Stimulated activated CD4-positive, alpha-beta T cell treated with anti-CD3 and anti-CD28 coated beads, TNF-alpha, amount 100 ng/mL, for 1 hour (primary cell): ENCODE data around the gene GOLPH3.
A peak's percentile ranks its signal among the peaks of the same experiment; 100 is the strongest.
"Not testable (repeated sequence)": the region's sequence is repeated elsewhere in the genome, so short reads cannot be mapped to it uniquely, and the experiment has no call there.

Experiments
- DNase-seq, 3 donors: peaks; one replicate each; pipeline ENCODE4 v3.0.0-alpha.2; 2020; ENCODE audit warnings: low read depth in 3 of 3, low spot score in 1 of 3

Gene GOLPH3

GRCh38 chr5:32138839-32139493, 35.2 kb downstream of the GOLPH3 start:
- peak in 2 of 3 donors; percentile 7 to 34 for DNase-seq

DNA sequence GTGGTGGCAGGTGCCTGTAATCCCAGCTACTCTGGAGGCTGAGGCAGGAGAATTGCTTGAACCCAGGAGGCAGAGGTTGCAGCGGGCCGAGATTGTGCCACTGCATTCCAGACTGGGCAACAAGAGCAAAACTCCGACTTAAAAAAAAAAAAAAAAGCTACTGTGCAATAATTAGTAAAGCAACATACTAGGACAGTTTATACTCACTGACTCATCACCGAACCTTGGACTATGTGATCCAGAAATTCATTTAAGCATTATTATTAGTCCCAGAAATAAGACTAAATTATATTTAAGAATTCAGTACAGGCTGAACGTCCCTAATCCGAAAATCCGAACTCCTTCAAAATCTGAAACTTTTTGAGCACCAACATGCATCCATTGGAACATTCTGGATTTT, 37.8 kb downstream of the GOLPH3 start:
- DNase-seq: no peak

DNA sequence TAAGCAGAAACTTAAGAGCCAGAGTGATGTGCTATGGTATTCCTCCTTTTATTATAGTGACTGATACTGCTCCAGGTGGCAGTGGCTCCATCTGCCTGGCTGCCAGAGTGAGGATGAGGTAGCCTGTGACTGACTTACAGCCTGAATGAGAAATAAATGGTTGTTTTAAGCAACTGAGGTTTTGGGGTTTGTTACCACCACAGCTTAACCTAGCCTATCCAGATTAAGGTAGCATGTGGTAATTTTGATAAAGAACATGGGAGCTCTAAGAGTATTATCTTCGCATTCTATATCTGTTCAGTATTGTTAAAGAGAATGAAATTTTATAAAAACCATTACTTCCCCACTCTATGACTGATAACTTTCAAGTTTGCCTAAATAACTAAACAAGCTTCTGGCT, 39.0 kb downstream of the GOLPH3 start:
- no peak for DNase-seq

GRCh38 chr5:32132757-32133156, 41.4 kb downstream of the GOLPH3 start:
- no peak for DNase-seq

- no peak for DNase-seq
Measured at GRCh38 chr5:32131604-32132003, 42.5 kb downstream of the GOLPH3 start.

GRCh38 chr5:32130865-32131264, 43.3 kb downstream of the GOLPH3 start:
- DNase-seq: no peak

DNA sequence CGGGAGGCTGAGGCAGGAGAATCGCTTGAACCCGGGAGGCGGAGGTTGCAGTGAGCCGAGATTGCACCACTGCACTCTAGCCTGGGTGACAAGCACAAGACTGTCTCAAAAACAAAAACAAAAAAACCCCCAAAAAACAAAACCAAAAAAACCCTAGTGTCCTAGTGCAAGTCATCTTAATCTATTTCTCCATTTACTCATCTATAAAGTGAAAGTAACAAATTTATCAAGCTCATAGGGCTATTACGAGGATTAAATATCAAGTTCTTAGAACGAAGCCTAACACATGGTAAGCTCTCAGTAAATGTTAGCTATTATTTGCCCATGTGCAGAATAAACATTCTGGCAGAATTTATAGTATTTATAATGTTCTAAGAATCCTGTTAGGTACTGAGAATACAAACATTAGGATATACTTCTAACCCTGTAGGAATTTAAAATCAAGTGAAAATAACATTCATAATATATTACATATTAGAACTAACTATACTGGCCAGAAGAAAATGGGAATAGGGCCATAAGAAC, 45.0 kb downstream of the GOLPH3 start:
- DNase-seq: no peak

DNA sequence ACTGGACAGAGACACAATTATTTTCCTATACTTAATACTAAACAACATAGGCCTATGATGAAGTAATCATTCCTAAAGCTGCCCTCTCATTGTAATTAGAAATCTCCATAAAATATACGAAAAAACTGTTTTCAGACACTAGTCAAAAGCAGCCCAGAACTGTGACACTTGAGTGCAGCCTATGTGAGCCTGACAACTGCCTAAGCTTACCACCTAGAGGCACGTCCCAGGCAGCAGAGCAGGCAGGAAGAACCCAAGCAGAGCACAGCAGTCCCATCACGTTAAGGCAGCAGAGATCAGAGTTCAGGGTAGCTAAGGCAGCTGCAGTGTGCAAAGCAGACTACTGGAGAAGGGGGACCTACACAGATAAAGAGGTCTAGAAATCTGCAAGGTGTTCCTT, 46.4 kb downstream of the GOLPH3 start:
- DNase-seq: no peak

- DNase-seq: no peak
Measured at GRCh38 chr5:32126691-32127090, 47.4 kb downstream of the GOLPH3 start.

DNA sequence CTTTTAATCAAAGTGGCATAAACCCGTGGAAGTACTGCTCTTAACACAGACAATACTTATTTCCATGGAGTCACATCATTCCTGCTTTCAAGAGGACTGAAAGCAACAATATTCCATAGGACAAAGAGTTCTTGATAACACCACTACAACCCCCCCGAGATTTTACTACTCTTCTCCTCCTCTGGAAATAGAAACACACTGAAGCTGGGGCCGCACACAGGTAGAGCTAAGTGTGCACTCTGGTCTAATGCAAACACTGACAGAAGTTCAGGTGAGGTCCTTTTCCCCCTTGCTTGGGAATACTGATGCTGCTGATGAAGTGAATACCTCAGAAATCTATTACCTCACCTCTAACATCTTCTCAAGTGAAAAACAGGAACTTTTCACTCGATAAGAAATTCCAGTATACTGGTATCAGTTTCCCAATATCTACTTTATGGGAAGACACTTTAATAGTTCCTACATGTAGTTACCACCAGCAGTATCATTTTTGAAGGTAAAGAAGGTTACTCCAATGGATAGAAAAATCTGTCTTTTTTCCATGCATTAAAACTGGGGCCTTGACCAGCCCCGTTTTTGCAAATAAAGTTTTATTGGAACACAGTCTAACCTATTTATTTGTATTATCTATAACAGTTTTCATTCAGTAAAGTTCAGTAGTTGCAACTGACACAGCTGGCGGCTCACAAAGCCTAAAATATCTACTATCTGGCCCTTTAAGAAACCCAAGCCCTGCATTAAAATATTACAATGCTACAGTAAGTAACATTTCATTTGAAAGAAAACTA, 50.0 kb downstream of the GOLPH3 start:
- DNase-seq: no peak

GRCh38 chr5:32123058-32123805, 50.9 kb downstream of the GOLPH3 start:
- no peak for DNase-seq

- not testable (repeated sequence) for DNase-seq
Measured at GRCh38 chr5:32118922-32119321, 55.2 kb downstream of the GOLPH3 start.

GRCh38 chr5:32116574-32117313, 57.4 kb downstream of the GOLPH3 start:
- no peak for DNase-seq

DNA sequence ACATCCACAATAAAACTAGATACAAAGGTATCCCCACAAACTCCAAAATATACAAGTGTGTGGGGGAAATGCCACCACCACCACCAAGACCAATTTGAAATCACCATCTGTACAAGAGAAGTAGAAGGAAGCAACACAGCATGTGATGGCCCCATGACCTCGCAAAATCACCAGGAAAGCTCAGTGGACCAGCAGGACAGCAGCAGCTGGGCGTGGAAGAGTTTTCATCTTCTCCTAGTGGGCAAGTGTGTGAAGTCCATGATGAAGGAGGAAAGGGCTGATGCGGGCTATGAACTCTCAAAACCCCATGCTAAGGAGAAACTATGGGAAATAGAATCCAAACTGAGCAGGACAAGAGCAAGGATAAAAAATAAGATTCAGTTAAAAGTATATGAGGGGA, 58.1 kb downstream of the GOLPH3 start:
- DNase-seq: no peak

- no peak for DNase-seq
Measured at GRCh38 chr5:32110111-32110696, 63.9 kb downstream of the GOLPH3 start.

DNA sequence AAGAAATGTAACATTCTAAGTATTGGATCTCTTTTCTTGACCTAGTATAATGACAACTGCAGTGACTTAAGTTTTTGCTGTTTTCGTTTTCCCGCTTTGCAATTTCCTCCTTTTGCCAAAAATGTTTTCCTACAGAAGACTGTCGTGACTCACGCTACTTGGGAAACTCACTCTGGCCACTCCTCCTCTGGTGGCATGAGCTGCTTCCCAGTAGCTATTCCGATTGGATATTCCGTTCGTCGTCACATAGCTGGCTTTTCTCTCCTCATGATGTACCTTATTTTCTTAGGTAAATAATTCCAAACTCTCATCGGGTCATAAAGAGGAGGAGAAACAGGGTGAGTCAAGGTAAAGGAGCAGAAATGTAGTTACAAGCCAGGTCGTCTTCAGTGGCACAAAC, 64.9 kb downstream of the GOLPH3 start:
- DNase-seq: no peak

- DNase-seq: no peak
Measured at GRCh38 chr5:32108167-32108566, 66.0 kb downstream of the GOLPH3 start.

DNA sequence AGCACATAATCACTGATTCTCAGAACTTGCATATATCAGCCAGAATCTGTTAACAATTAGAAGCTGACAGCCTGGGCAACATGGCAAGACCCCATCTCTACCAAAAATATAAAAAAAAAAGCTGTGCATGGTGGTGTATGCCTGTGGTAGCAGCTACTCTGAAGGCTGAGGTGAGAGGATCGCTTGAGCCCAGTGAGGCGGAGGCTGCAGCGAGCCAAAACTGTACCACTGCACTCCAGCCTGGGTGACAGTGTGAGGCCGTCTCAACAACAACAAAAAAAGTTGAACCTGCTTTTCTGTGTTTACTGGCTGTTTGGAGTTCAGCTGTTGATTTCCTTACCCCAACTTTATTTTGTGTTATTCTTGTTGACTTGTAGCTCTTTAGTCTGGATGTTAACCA, 66.8 kb downstream of the GOLPH3 start:
- no peak for DNase-seq

GRCh38 chr5:32103521-32103920, 70.6 kb downstream of the GOLPH3 start:
- no peak for DNase-seq

DNA sequence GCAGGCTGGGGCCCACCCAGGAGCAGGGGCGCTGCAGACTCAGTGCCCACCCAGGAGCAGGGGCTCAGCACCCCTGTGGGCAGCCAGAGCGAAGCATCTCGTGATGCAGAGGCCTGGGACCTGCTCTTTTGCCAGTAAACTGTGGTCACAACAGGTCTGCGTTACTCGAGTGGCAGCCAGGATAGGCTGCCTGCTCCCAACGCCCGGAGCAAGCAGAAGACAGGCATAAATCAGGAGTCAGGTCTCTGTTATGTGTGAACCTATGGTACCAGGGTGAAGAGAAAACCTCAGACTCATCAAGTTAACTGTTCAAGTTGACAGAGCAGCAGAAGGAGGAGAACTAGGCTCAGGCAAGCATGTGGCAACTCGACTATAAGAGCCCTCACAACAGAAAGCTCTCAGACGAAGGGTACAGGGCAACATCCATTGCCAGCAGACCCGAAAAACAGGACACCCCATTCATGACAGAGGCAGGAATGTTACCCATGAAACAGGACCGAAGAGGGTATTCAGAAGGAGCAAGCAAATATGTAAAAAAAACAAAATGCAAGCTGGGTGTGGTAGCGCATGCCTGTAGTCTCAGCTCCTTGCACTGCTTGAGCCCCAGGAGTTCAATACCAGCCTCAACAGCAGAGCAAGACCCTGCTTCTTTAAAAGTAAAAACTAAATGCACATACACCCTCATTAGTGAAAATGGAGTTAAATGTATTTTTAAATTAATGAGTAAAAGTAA, 71.7 kb downstream of the GOLPH3 start:
- no peak for DNase-seq
